GM19025 (cell line): ENCODE results near the gene RPS4Y2.

ENCODE experiments used
- ATAC-seq: cut with Tn5 transposase; IDR thresholded peaks from one replicate; pipeline ENCODE4 v1.9.1; 2021; ENCODE audit warnings: mild to moderate bottlenecking, low read depth, moderate library complexity; ENCODE audit not compliant: unreplicated experiment

RPS4Y2 gene

GRCh38 chrY:20817067-20817466, 61.2 kb downstream of the RPS4Y2 start:
- ATAC-seq = no peak
